ENCODE results near the gene SCYL1.
A peak's percentile ranks its signal among the peaks of the same experiment; 100 is the strongest.

The SCYL1 gene

DNA sequence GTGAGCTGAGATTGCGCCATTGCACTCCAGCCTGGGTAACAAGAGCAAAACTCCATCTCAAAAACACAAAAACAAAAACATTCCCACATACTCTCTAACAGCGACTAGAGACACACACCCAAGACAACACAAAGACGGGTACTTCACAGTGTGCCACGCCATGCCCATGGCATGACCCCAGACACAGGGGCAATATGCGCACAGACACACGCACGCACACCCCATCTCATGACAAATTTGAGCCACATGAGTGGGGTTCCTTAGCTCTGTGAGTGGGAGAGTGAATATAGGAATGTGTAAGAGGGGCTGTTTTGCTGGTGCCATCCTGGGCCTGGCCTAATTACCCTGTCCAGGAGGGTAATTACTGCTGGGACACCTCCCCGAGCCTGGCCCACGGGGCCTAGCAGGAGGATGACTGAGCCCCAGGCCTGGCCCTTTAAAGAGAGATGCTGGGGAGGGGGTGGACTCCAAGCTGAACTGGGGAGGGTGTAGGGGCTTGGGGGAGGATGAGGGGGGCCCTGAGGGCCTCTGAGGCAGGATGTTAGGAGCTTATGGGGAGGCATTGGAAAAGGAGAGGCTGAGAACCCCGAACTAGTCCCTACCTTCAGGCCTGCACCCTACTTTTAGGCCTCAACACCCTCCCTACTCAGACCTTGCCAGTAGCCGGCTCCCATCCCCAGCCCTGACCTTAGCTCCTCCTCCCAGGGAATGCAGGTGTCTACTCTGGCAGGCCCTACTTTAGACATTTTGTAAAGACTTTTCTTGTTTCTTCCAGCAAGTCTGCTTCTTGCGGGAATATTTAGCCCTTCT is 31.8 kb downstream of the SCYL1 start:
- H3K4me1 ChIP-seq (ENCODE audit: control insufficient read depth, insufficient read depth, low read length) = peaks cover 58% of the 10 kb centered on the region
- H3K9ac ChIP-seq (ENCODE audit: low read length) = peak overlapping the region; percentile 44
- no peaks in the 10 kb centered on the region for H3K27me3 ChIP-seq (ENCODE audit: control insufficient read depth, insufficient read depth, low read length)
- no peaks in the 10 kb centered on the region for H3K9me3 ChIP-seq (ENCODE audit: control insufficient read depth, low read length)
- no peak overlapping the region for H3K4me3 ChIP-seq (ENCODE audit: low read length)
- no peaks in the 10 kb centered on the region for H3K36me3 ChIP-seq (ENCODE audit: control insufficient read depth, insufficient read depth, low read length)

DNA sequence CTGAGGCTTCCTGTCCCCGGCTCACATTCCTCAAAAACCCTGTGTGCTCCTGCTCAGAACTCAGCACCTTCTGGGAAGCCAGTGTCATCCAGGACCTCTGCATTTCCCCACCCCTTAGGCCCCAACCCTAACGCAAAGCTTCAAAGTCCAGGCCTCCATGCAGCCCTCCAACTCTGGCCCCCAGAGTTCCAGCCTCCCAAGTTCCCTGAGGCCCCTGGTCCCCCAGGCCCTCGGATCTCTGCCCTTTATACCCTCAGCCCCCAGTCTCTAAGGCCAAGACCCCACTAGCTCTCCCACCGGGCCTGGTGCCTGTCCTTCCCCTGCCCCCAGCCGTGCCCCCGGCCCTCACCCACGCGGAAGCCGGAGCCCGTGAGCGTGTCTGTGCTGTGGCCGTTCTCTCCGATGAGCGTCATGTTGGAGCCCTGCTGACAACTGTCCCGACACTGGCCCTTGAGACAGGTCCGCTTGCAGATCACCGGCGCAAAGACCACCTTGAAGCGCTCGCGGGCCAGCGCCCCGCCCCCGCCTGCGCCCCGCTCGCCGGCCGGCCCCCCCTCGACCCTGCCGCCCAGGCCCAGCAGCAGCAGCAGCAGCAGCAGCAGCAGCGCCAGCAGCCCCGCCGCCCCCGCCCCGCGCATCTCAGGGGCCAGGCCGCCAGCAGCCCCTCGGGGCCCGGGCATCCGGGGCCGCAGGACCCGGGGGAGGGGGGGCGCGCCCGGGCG is 32.6 kb downstream of the SCYL1 start:
- Histone ChIP-seq H3K9ac (ENCODE audit: low read length) (peak overlapping the region; percentile 44), H3K9me3 (ENCODE audit: control insufficient read depth, low read length) (no peaks in the 10 kb centered on the region), H3K4me1 (ENCODE audit: control insufficient read depth, insufficient read depth, low read length) (peaks cover 54% of the 10 kb centered on the region), H3K36me3 (ENCODE audit: control insufficient read depth, insufficient read depth, low read length) (no peaks in the 10 kb centered on the region), H3K27me3 (ENCODE audit: control insufficient read depth, insufficient read depth, low read length) (no peaks in the 10 kb centered on the region), H3K4me3 (ENCODE audit: low read length) (no peak overlapping the region)

DNA sequence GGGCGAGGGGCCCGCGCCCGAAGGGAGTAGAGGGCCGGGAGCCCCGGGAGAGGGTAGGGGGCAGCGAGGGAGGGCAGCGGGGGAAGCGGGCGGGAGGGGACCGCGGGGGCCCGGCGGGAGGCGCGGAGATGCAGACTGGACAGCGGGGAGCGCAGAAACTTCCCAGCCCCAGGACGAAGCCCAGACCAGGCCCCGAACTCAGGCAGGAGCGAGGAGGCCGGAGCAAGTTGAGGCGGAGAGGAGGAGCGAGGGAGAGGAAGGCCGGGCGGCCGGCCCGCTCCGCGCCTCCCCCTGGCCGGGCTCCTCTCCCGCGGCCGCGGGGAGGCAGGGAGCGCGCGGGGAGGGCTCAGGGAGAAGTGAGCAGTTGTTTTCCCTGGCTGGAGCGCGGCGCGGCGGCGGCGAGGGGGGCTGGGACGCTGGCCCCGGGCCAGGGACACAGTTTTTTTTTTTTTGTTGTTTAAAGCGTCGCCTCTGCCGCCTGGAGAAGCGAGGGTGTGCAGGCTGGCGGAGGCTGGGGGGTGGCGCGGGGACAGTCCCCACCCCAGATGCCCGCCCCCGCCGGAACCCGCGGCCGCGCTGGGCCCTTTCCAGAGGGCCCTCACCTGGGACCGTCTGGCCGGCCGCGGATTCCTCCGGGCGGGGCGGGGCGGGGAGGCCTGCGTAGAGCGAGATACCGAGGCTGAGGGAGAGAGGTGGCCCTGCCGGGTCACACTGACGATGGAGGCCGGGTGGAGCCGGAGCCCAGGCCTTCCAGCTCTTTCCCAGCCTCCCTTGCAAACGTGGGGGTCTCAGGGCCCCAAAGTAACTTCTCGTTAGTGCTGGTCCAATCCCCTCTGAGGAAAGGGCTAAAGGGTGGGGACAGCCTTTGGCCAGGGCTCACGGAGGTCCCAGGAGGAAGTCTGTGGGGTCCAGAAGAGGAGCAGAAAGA is 33.4 kb downstream of the SCYL1 start, which contains the start of gene LTBP3:
TSS of gene LTBP3 (minus strand) at position 358 of the 928 bp plus-strand sequence. CDS start 400 bp downstream, outside the sequence.
- Histone ChIP-seq H3K9ac (ENCODE audit: low read length) (peak within 1 kb of the TSS; percentile 55), H3K36me3 (ENCODE audit: control insufficient read depth, insufficient read depth, low read length) (no peaks in the 10 kb centered on the region), H3K27me3 (ENCODE audit: control insufficient read depth, insufficient read depth, low read length) (no peaks in the 10 kb centered on the region), H3K4me1 (ENCODE audit: control insufficient read depth, insufficient read depth, low read length) (peaks cover 54% of the 10 kb centered on the region), H3K9me3 (ENCODE audit: control insufficient read depth, low read length) (no peaks in the 10 kb centered on the region), H3K4me3 (ENCODE audit: low read length) (no peak within 1 kb of the TSS)

DNA sequence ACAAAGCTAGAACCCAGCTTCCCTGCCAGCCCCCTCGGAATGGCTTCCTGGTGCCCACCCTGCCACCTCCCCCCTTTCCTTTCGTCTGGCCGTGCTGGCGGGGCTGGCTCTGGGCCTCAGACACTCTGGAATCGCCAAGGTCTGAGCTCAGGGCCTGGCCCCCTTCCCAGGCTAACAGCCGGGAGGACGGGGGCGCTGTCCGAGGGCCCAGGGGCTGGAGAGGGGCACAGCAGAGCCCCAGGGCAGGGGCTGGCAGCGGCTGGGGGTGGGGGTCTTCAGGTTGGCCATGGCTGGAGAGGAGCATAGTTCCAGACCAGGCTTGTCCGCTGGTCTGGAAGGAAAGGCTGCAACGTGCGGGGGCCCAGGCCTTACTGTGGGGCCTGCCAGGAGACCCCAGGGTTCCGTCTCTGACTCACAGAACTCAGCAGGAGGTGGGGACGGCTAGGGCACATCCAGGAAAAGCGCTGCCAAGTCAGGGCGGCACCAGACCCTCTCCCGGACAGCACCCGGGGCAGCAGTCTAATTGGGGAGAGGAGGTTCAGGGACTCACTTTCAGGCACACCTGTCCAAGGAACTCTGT is 34.1 kb downstream of the SCYL1 start:
- Histone ChIP-seq H3K9me3 (ENCODE audit: control insufficient read depth, low read length) (no peaks in the 10 kb centered on the region), H3K4me3 (ENCODE audit: low read length) (no peak overlapping the region), H3K4me1 (ENCODE audit: control insufficient read depth, insufficient read depth, low read length) (peaks cover 54% of the 10 kb centered on the region), H3K9ac (ENCODE audit: low read length) (peak overlapping the region; percentile 55), H3K27me3 (ENCODE audit: control insufficient read depth, insufficient read depth, low read length) (no peaks in the 10 kb centered on the region), H3K36me3 (ENCODE audit: control insufficient read depth, insufficient read depth, low read length) (no peaks in the 10 kb centered on the region)

DNA sequence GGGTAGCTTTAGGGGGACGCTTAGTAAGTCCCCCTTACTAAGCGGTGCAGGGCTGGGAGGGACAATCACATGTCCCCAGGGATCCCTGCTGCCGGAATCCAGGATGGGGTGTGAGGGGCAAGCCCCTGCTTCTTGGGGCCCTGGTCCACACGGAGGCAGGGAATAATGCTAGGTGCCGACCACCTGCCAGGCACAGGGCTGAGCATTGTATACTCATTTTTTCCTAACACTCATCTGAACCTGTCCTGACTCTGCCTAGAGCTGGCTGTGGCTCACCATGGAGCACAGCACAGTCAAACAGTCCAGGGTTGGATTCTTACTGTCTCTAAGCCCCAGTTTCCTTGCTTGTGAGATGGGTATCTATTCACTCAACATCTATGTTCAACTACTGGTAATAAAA is 34.7 kb downstream of the SCYL1 start:
- Histone ChIP-seq H3K27me3 (ENCODE audit: control insufficient read depth, insufficient read depth, low read length) (no peaks in the 10 kb centered on the region), H3K4me1 (ENCODE audit: control insufficient read depth, insufficient read depth, low read length) (peaks cover 50% of the 10 kb centered on the region), H3K9ac (ENCODE audit: low read length) (peak overlapping the region; percentile 55), H3K9me3 (ENCODE audit: control insufficient read depth, low read length) (no peaks in the 10 kb centered on the region), H3K4me3 (ENCODE audit: low read length) (no peak overlapping the region), H3K36me3 (ENCODE audit: control insufficient read depth, insufficient read depth, low read length) (no peaks in the 10 kb centered on the region)

DNA sequence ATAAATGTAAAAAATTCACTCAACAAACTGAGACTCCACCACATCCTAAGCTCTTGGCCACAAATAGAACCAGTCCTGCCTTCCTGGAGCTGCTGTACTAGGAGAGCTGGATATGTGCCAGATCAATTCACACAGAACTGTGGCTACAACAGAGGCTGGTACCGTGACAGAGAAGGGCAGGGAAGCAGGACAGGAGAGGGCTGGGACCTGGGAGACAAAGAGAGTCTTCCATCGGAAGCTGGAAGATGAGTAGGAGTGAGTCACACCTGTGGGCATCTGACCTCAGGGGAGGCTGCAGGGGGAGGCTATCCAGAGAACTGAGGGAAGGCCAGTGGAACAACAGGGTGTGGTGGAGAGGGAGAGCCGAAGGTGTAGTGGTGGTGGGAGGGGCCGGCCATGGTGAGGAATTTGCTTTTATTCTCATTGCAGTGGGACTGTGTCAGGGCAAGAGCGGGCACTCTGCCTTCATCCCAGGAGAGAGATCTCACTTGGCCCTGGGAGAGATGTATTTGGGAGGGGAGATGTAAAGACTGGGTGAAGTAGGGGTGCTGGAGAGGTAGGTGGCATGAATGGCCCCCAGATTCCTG is 35.2 kb downstream of the SCYL1 start:
- Histone ChIP-seq H3K9me3 (ENCODE audit: control insufficient read depth, low read length) (no peaks in the 10 kb centered on the region), H3K4me1 (ENCODE audit: control insufficient read depth, insufficient read depth, low read length) (peaks cover 49% of the 10 kb centered on the region), H3K4me3 (ENCODE audit: low read length) (no peak overlapping the region), H3K9ac (ENCODE audit: low read length) (peak overlapping the region; percentile 14), H3K27me3 (ENCODE audit: control insufficient read depth, insufficient read depth, low read length) (no peaks in the 10 kb centered on the region), H3K36me3 (ENCODE audit: control insufficient read depth, insufficient read depth, low read length) (no peaks in the 10 kb centered on the region)

DNA sequence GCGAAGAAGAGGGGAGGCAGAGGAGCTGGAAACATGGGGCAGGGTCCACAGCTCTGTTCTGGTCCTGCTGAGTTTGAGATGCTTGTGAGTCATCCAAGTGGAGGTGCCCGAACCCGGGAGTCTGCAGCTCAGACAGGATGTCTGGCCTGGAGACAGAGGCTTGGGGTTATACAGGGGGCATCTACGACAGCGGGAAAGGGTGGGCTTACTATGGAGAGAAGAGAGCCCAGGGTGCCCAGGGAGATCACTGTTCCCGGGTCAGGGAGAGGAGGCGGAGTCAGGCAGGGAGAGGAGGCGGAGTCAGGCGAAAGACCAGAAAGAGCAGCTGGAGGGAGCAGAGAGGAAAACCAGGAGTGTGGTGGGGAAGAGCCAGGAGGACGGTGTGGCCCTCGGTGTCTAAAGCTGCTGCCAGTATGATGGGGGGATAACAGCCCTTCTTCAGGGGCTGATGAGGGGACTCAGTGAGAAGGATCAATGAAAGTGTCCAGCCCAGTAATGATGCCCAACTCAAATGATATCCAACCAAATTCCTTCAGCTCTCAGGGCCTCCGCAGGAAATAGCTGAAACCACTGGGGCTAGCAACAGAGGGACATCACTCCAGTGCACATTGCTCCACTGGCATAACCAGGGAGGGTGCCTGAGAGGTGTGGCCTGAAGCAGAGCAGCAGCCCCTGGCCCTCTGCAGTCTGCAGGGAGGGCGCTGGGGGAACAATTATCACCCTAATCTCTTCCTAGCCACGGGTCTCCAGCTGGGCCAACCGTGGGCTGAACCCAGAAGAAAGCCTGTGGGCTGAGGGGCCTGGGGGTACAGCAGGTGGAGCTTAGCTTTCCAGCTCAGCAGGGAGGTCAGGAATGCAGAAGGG is 35.9 kb downstream of the SCYL1 start:
- H3K36me3 ChIP-seq (ENCODE audit: control insufficient read depth, insufficient read depth, low read length) = no peaks in the 10 kb centered on the region
- H3K4me1 ChIP-seq (ENCODE audit: control insufficient read depth, insufficient read depth, low read length) = peaks cover 42% of the 10 kb centered on the region
- H3K27me3 ChIP-seq (ENCODE audit: control insufficient read depth, insufficient read depth, low read length) = no peaks in the 10 kb centered on the region
- peak overlapping the region; percentile 14 for H3K9ac ChIP-seq (ENCODE audit: low read length)
- no peaks in the 10 kb centered on the region for H3K9me3 ChIP-seq (ENCODE audit: control insufficient read depth, low read length)
- no peak overlapping the region for H3K4me3 ChIP-seq (ENCODE audit: low read length)

DNA sequence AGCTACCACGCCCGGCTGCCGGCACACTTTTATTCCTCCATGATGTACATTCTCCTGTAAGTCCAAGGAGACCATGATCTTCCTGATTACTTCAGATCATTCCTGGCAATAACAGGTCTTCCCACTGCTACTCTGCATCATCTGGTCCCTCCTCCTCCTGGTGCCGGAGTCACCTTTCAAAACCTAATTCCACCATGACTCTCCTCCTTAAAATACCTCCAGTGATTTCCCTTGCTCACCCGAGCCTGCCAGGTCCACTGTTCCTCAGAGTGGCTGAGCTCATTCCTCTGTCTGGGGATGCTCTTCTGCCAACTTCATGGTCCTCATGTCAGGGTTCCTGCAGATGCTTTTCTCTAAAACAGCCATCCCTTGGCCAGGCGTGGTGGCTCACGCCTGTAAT is 37.1 kb downstream of the SCYL1 start:
- peaks cover 33% of the 10 kb centered on the region for H3K4me1 ChIP-seq (ENCODE audit: control insufficient read depth, insufficient read depth, low read length)
- H3K4me3 ChIP-seq (ENCODE audit: low read length) = no peak overlapping the region
- no peaks in the 10 kb centered on the region for H3K27me3 ChIP-seq (ENCODE audit: control insufficient read depth, insufficient read depth, low read length)
- H3K9me3 ChIP-seq (ENCODE audit: control insufficient read depth, low read length) = no peaks in the 10 kb centered on the region
- H3K36me3 ChIP-seq (ENCODE audit: control insufficient read depth, insufficient read depth, low read length) = no peaks in the 10 kb centered on the region
- H3K9ac ChIP-seq (ENCODE audit: low read length) = no peak overlapping the region

DNA sequence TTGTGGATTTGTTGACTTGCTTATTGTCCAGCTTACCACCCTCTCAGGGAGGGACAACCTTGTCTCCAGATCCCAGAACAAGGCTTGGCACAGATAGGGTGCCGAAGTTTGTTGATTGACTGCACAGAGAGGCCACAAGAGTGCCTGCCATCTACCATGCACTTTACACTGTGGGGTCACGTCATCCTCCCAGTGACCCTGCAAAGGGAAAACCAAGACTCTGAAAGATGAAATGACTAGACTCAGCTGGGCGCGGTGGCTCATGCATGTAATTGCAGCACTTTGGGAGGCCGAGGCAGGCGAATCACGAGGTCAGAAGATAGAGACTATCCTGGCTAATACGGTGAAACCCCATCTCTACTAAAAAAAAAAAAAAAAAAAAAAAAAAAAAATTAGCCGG is 37.9 kb downstream of the SCYL1 start:
- no peak overlapping the region for H3K4me3 ChIP-seq (ENCODE audit: low read length)
- no peak overlapping the region for H3K9ac ChIP-seq (ENCODE audit: low read length)
- H3K4me1 ChIP-seq (ENCODE audit: control insufficient read depth, insufficient read depth, low read length) = peaks cover 28% of the 10 kb centered on the region
- no peaks in the 10 kb centered on the region for H3K27me3 ChIP-seq (ENCODE audit: control insufficient read depth, insufficient read depth, low read length)
- H3K9me3 ChIP-seq (ENCODE audit: control insufficient read depth, low read length) = no peaks in the 10 kb centered on the region
- H3K36me3 ChIP-seq (ENCODE audit: control insufficient read depth, insufficient read depth, low read length) = no peaks in the 10 kb centered on the region

DNA sequence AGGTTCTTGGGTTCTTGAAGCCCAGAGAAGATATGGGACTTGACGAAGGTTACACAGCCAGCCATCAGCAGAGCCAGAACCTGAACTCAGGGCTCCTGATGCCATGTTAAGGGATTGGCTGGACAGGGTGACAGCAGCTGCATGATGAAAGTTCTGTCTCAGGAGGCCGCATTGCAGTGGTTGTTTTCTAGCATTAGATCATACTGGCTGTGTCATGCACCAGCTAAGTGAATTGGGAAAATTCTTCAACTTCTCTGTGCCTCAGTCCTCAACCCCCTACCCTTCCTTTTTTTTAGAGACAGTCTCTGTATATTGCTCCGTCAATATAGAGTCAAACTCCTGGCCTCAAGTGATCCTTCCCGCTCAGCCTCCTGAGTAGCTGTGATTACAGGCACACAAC is 38.7 kb downstream of the SCYL1 start:
- H3K9ac ChIP-seq (ENCODE audit: low read length) = no peak overlapping the region
- H3K4me3 ChIP-seq (ENCODE audit: low read length) = no peak overlapping the region
- H3K27me3 ChIP-seq (ENCODE audit: control insufficient read depth, insufficient read depth, low read length) = no peaks in the 10 kb centered on the region
- H3K4me1 ChIP-seq (ENCODE audit: control insufficient read depth, insufficient read depth, low read length) = peaks cover 30% of the 10 kb centered on the region
- H3K9me3 ChIP-seq (ENCODE audit: control insufficient read depth, low read length) = no peaks in the 10 kb centered on the region
- no peaks in the 10 kb centered on the region for H3K36me3 ChIP-seq (ENCODE audit: control insufficient read depth, insufficient read depth, low read length)
